PC-9 (cell line): Measurements from ENCODE around the gene GNB1.

Source experiments
- CTCF ChIP-seq: fragments of 200-600 bp; sonication (generic); conservative IDR thresholded peaks from 2 replicates; pipeline ENCODE4 v1.6.1; 2017; ENCODE audit warnings: mixed run types, antibody characterized with exemption, mild to moderate bottlenecking, moderate library complexity
- EZH2 ChIP-seq: fragments of 200-600 bp; sonication (generic); IDR thresholded peaks from 2 replicates; pipeline ENCODE4 v1.8.0; 2017; ENCODE audit warnings: antibody characterized with exemption, low read depth

GRCh38 chr1:1910651-1911331 lies 19.9 kb upstream of the GNB1 start:
- no peak for TF ChIP-seq CTCF
- TF ChIP-seq EZH2, result no peak
